ENCODE results near the gene COL4A2.

GRCh38 chr13:110465696-110466095, 158.6 kb downstream of the COL4A2 start:
- TF ChIP-seq TAF1 (IDR thresholded peaks at IDR 0.05; ENCODE audit: borderline replicate concordance, low read depth, low read length) (no peak), POLR2A (IDR thresholded peaks at IDR 0.05; ENCODE audit: low read depth, low read length) (no peak)
